Measurements from ENCODE around the gene MORN1.
"Not testable (repeated sequence)": the region's sequence is repeated elsewhere in the genome, so short reads cannot be mapped to it uniquely, and the experiment has no call there.

Gene MORN1

GRCh38 chr1:2303016-2303775 lies 88.2 kb downstream of the MORN1 start:
- no peak for DNase-seq

DNA sequence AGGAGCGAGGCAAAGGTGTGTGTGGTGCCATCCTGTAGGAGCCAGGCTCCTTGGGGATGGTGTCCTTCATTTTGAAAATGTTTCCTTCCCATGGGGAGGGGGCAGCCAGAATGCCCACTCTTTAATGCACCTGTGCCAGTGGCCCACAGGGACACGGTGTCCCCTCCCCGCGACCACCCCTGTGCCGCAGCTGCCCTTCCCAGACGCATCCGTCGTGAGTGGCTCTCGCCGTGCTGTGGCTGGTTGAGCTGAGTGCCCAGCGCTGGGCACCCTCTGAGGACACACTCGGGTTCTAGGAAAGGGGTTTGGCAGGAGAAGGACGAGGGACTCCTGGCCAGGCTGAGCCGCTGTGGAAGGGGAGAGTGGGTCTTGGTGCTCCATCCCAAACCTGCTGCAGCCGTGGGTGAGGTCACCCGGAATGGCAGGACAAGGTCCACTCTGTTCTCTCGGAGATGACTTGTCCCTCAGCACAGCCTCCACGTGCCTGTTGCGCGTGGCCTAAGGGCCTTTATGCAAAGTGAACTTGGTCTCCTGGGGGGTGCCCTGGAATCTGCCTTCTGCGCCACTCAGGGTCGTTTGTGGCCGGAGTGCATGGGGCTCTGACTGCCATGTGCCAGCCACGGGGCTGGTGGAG lies 88.9 kb downstream of the MORN1 start:
- DNase-seq, result no peak

- no peak for DNase-seq
Measured at GRCh38 chr1:2301607-2302291, 89.6 kb downstream of the MORN1 start.

DNA sequence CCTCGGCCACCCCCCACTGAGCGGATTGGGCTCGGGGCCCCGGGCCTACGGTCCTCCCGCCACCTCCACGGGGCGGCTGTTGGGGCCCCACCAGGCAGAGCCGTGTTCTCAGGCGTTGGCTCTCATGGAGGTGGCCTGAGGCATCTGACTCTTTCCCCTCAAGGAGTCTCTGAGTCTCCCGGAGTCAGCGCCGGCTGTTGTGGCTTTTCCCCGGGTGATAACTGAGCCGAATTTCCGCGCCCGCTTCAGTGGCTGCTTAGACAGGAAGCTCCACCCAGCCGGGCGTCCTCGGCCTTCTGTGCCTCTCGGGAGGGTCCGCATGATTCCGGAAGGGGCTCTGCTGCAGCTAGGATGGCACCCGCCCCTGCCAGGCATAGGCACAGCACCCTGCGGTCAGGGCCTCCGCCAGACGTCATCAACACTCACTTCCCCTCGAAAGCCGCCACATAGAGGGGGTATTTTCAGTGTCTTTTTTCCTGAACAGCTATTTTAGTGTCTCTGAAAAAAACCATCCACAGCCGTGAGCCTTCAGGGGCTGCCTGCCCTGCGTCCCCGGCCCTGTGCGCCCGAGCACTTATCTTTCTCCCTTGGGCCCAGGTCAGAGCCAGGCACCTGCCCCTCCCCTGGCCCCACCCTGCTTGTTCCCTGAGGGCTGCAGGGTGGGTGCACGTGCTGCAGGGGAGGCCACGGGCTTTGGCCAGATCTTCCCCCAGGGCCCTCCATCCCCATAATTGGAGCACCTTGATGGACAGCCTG lies 90.3 kb downstream of the MORN1 start:
- DNase-seq, result peak; percentile 83 to 87

GRCh38 chr1:2300004-2300771 lies 91.2 kb downstream of the MORN1 start:
- DNase-seq, result peak; percentile 76 to 77

GRCh38 chr1:2299131-2299627 lies 92.2 kb downstream of the MORN1 start:
- DNase-seq, result no peak

- DNase-seq, result no peak
Measured at GRCh38 chr1:2298685-2299084, 92.7 kb downstream of the MORN1 start.

- DNase-seq, result no peak
Measured at GRCh38 chr1:2297246-2298011, 93.9 kb downstream of the MORN1 start.

DNA sequence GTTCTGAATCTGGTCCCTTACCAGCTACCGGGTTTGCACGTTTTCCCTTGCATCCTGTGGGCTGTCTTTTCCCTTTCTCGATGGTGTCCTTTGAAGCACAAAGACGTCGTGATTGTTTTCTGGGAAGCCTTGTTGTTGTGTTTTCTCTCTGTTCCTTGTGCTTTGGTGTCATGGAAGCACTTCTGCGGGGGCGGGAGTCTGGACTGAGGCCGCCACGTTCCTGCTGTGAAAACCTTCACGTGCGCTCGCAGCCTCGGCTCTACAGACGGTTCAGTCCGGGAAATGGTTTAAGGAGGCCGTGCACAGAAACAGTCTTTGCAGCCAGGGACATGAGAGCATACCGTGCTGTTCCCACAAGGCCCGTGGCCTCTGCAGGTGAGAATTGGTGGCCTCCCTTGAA lies 94.7 kb downstream of the MORN1 start:
- DNase-seq, result no peak

DNA sequence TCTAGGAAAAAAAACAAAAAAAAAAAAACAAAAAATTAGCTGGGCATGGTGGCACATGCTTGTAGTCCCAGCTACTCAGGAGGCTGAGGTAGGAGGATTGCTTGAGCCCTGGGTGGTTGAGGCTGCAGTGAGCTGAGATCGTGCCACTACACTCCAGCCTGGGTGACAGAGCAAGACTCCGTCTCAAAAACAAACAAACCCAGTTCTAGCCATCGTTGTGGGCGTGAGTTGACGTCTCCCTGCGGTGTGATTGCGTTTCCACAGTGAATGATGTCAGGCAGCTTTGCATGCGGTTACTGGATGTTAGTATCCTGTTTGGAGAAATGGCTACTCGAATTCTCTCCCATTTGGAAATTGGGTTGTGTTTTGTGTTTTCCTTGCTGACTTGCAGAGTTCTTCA lies 95.1 kb downstream of the MORN1 start:
- not testable (repeated sequence) for DNase-seq

DNA sequence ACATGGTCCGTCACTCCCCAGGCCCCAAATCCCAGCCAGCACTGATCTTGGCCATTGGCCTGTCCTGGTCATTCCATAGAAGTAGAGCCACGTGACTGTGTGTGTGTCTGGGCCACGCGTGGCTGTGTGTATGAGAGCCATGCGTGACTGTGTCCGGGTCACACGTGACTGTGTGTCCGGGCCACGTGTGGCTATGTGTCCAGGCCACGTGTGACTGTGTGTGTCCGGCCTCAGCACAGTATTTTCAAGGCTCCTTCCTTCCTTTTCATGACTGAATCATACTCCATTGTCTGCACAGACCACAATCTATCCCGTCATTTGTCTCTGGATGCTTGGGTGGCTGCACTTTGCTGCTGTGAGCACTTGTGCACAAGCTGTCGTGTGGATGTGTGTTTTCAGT lies 95.8 kb downstream of the MORN1 start:
- no peak for DNase-seq

GRCh38 chr1:2294725-2295078 lies 96.7 kb downstream of the MORN1 start:
- DNase-seq, result no peak

DNA sequence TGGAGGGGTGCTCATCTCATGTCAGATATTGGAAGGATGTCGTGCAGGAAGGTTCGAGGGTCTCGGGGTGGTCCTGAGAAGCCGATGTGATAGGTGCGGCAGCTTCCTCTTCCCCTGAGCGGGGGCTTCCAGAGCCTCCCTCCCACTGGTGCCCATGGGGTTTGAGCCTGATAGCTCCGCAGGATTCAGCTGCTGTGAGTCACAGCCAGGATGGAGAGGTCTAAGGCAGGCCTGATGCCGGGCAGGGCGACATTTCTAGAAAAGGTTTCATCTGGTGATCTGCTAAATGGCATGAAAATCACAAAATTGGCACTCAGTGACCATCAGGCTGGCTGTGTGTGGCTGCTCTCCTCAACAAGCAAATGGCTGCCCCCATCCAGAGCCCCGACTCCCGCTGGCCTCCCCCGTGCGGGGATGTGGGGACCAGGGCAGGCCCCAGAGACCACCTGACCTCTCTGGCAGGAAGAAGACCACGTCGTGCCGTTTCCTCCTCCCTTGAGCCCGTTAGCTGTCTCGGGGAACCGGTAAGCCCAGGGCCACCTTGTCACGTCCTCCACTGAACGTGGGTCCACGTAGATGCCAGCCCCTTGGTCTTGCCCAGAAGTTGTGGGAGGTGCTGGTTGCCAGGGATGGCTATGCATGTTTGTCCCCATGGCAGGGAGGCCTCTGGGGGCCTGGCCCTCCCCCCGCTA lies 97.2 kb downstream of the MORN1 start:
- no peak for DNase-seq

- DNase-seq, result no peak
Measured at GRCh38 chr1:2292725-2293450, 98.5 kb downstream of the MORN1 start.

DNA sequence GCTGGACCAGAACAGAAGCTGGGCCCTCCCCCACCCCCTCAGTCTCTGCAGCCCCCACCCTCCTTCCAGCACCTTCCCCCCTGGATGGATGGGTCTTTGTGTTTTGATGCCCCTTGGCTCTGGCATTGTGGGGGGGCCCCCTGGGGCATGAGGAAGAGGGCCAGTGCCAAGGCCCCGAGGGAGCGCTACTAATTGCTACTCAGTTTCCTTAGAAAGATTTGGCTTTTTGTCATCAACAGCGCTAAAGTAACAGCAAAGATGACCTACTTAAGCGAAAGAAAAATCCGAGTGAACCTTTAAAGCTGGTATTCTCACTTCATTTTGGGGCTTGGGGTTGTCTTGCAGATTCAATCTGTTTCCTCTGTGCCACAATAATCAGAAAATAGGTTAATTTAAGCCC lies 99.8 kb downstream of the MORN1 start:
- DNase-seq, result no peak

DNA sequence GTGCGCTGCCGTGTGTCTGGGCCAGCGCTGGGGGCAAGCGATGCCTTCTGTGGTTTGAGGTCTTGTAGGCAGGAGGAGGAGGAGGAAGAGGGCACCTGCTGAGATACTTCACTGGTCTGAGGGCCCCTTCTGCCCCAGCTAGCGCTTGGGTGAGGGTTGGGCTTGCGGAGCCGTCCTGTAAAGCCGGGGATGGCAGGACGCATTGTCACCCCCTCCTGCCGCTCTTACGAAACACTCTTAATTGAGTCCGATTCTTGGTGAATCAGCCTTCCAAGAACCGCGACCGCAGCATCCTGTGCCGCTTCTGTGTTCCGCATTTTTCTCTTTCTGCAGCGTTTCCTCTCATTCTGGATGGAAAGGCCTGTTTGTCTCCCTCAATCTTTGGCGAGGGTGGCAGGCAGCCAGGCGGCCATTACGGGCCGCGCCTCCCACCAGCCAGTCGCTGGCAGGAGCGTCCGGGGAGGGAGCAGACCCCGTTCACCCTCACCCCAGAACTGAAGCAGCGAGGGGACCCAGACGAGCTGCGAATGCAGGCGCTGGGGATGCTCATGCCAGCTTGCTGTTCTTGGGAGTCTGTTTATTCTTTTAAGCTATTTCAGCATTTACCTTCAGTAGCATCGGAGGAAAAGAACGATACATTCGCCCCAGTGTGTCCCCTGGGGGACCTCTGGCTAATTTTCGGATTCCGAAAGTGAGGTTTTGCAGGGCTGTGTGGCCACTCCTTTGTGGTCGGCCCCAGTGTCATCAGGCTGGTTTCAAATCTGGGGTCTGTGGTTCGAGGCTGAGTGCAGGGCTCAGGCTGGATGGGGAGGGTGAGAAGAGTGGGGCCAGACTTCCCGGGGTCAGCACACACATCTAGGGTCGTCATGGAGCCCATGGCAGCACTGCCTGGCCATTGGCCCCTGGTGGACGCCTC lies 100.5 kb downstream of the MORN1 start:
- peak; percentile 83 for DNase-seq

- no peak for DNase-seq
Measured at GRCh38 chr1:2290171-2290578, 101.2 kb downstream of the MORN1 start.

DNA sequence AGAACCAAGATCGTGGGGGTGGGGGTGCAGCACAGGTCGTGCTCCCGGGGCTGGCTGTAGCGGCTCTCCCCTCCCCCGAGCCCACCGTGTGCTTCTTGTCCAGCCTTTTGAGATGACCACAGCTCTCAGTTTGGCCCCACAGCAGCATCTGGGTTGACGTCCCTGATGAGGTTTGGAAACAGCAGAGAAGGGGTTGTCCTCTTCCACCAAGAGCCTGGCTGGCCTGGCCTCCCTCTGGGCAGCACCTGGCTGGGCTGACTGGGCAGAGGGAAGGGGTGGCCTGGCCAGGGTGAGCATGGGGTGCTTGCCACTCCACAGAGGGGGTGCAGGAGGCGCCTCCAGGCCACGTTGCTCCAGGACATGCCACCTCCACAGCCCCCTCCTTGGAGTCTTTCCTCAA lies 101.7 kb downstream of the MORN1 start:
- DNase-seq, result no peak

Data from activated CD4-positive, alpha-beta T cell treated with anti-CD3 and anti-CD28 coated beads for 4 hours (primary cell).